ENCODE results near the gene FHOD3.

The FHOD3 gene

GRCh38 chr18:36302676-36303075 lies 5.2 kb downstream of the FHOD3 start:
- Histone ChIP-seq H2BK5ac (ENCODE audit: low read length) (no peak overlapping the region), H3K79me1 (ENCODE audit: low read length) (no peaks in the 10 kb centered on the region), H2BK15ac (replicated peaks; ENCODE audit: low read depth) (no peak overlapping the region), H3K36me3 (ENCODE audit: control insufficient read depth, insufficient read depth, low read length) (no peaks in the 10 kb centered on the region), H4K8ac (ENCODE audit: low read depth, low read length) (no peak overlapping the region), H3K23ac (ENCODE audit: low read length) (no peak overlapping the region), H3K27me3 (ENCODE audit: insufficient read depth, low read length, poor library complexity) (peaks cover 20% of the 10 kb centered on the region), H3K4me2 (ENCODE audit: low read length) (no peak overlapping the region), H2BK120ac (ENCODE audit: low read depth, low read length) (no peak overlapping the region), H3K9ac (ENCODE audit: low read length) (no peak overlapping the region), H3K79me2 (ENCODE audit: control insufficient read depth, insufficient read depth, low read length) (no peaks in the 10 kb centered on the region), H3K4ac (ENCODE audit: low read depth, low read length) (no peak overlapping the region), H2AK5ac (ENCODE audit: low read length) (no peak overlapping the region), H3K18ac (ENCODE audit: low read length) (no peak overlapping the region), H3K4me1 (ENCODE audit: control insufficient read depth, low read depth, low read length) (no peaks in the 10 kb centered on the region), H3K4me3 (ENCODE audit: low read length) (no peak overlapping the region), H4K5ac (ENCODE audit: low read length) (no peak overlapping the region), H3K56ac (ENCODE audit: low read length) (no peak overlapping the region), H3K27ac (ENCODE audit: low read depth, low read length) (no peak overlapping the region)
- no CpG with 5 or more reads among the region's 2 CpGs for WGBS (ENCODE audit: extremely low coverage, insufficient coverage, low lambda C conversion rate)
- DNase-seq: no peak

- no peak overlapping the region for H3K4me2 ChIP-seq (ENCODE audit: low read length)
- no peak overlapping the region for H2AK5ac ChIP-seq (ENCODE audit: low read length)
- H3K4ac ChIP-seq (ENCODE audit: low read depth, low read length): no peak overlapping the region
- H2BK120ac ChIP-seq (ENCODE audit: low read depth, low read length): no peak overlapping the region
- H2BK5ac ChIP-seq (ENCODE audit: low read length): no peak overlapping the region
- H3K56ac ChIP-seq (ENCODE audit: low read length): no peak overlapping the region
- H3K9ac ChIP-seq (ENCODE audit: low read length): no peak overlapping the region
- H3K4me3 ChIP-seq (ENCODE audit: low read length): no peak overlapping the region
- no peaks in the 10 kb centered on the region for H3K79me2 ChIP-seq (ENCODE audit: control insufficient read depth, insufficient read depth, low read length)
- no peak for DNase-seq
- H4K5ac ChIP-seq (ENCODE audit: low read length): no peak overlapping the region
- peaks cover 16% of the 10 kb centered on the region for H3K27me3 ChIP-seq (ENCODE audit: insufficient read depth, low read length, poor library complexity)
- H3K4me1 ChIP-seq (ENCODE audit: control insufficient read depth, low read depth, low read length): no peaks in the 10 kb centered on the region
- H4K8ac ChIP-seq (ENCODE audit: low read depth, low read length): no peak overlapping the region
- no peak overlapping the region for H3K27ac ChIP-seq (ENCODE audit: low read depth, low read length)
- WGBS (ENCODE audit: extremely low coverage, insufficient coverage, low lambda C conversion rate): no CpG with 5 or more reads among the region's 6 CpGs
- no peak overlapping the region for H3K23ac ChIP-seq (ENCODE audit: low read length)
- H3K36me3 ChIP-seq (ENCODE audit: control insufficient read depth, insufficient read depth, low read length): no peaks in the 10 kb centered on the region
- no peak overlapping the region for H3K18ac ChIP-seq (ENCODE audit: low read length)
- no peak overlapping the region for H2BK15ac ChIP-seq (replicated peaks; ENCODE audit: low read depth)
- no peaks in the 10 kb centered on the region for H3K79me1 ChIP-seq (ENCODE audit: low read length)
These were observed 5.8 kb downstream of the FHOD3 start for GRCh38 chr18:36303211-36303844.

- Histone ChIP-seq H3K27ac (ENCODE audit: low read depth, low read length) (no peak overlapping the region), H3K4me1 (ENCODE audit: control insufficient read depth, low read depth, low read length) (no peaks in the 10 kb centered on the region), H2BK15ac (replicated peaks; ENCODE audit: low read depth) (no peak overlapping the region), H3K56ac (ENCODE audit: low read length) (no peak overlapping the region), H3K4me2 (ENCODE audit: low read length) (no peak overlapping the region), H3K9ac (ENCODE audit: low read length) (no peak overlapping the region), H3K27me3 (ENCODE audit: insufficient read depth, low read length, poor library complexity) (peaks cover 3% of the 10 kb centered on the region), H2BK5ac (ENCODE audit: low read length) (no peak overlapping the region), H3K23ac (ENCODE audit: low read length) (no peak overlapping the region), H4K8ac (ENCODE audit: low read depth, low read length) (no peak overlapping the region), H3K79me2 (ENCODE audit: control insufficient read depth, insufficient read depth, low read length) (no peaks in the 10 kb centered on the region), H4K5ac (ENCODE audit: low read length) (no peak overlapping the region), H3K4ac (ENCODE audit: low read depth, low read length) (no peak overlapping the region), H3K36me3 (ENCODE audit: control insufficient read depth, insufficient read depth, low read length) (no peaks in the 10 kb centered on the region), H3K18ac (ENCODE audit: low read length) (no peak overlapping the region), H3K79me1 (ENCODE audit: low read length) (no peaks in the 10 kb centered on the region), H2AK5ac (ENCODE audit: low read length) (no peak overlapping the region), H2BK120ac (ENCODE audit: low read depth, low read length) (no peak overlapping the region), H3K4me3 (ENCODE audit: low read length) (no peak overlapping the region)
- no peak for DNase-seq
- no CpG with 5 or more reads among the region's 3 CpGs for WGBS (ENCODE audit: extremely low coverage, insufficient coverage, low lambda C conversion rate)
These were observed 7.2 kb downstream of the FHOD3 start for GRCh38 chr18:36304723-36305122.

DNA sequence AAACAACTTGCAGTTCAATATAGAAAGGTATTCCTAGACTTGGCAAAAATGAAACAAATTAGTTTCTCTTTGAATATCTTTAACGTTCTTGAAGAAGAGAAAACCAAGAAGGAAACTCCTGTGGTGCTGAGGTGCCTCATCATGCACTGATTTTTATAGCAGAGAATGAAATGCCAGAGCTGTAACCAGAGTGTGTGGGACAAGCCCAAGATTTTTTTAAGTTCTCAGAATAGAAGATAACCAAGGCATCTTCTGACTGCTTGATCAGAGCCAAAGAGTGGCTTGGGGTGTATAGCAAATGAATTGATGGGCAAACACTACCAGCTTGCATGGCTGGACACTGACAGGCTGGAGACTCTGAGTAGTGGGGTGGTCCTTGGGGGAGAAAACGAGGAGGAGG lies 7.9 kb downstream of the FHOD3 start:
- H3K4ac ChIP-seq (ENCODE audit: low read depth, low read length): no peak overlapping the region
- no peak overlapping the region for H3K56ac ChIP-seq (ENCODE audit: low read length)
- H4K5ac ChIP-seq (ENCODE audit: low read length): no peak overlapping the region
- H2BK120ac ChIP-seq (ENCODE audit: low read depth, low read length): no peak overlapping the region
- H4K8ac ChIP-seq (ENCODE audit: low read depth, low read length): no peak overlapping the region
- H3K18ac ChIP-seq (ENCODE audit: low read length): no peak overlapping the region
- H3K79me1 ChIP-seq (ENCODE audit: low read length): no peaks in the 10 kb centered on the region
- H3K27me3 ChIP-seq (ENCODE audit: insufficient read depth, low read length, poor library complexity): no peaks in the 10 kb centered on the region
- no peaks in the 10 kb centered on the region for H3K4me1 ChIP-seq (ENCODE audit: control insufficient read depth, low read depth, low read length)
- H2BK5ac ChIP-seq (ENCODE audit: low read length): no peak overlapping the region
- no peak overlapping the region for H3K23ac ChIP-seq (ENCODE audit: low read length)
- H3K36me3 ChIP-seq (ENCODE audit: control insufficient read depth, insufficient read depth, low read length): no peaks in the 10 kb centered on the region
- no peak overlapping the region for H3K4me3 ChIP-seq (ENCODE audit: low read length)
- H2BK15ac ChIP-seq (replicated peaks; ENCODE audit: low read depth): no peak overlapping the region
- no peak for DNase-seq
- no peak overlapping the region for H3K9ac ChIP-seq (ENCODE audit: low read length)
- H3K4me2 ChIP-seq (ENCODE audit: low read length): no peak overlapping the region
- H3K79me2 ChIP-seq (ENCODE audit: control insufficient read depth, insufficient read depth, low read length): no peaks in the 10 kb centered on the region
- no peak overlapping the region for H3K27ac ChIP-seq (ENCODE audit: low read depth, low read length)
- no CpG with 5 or more reads among the region's 2 CpGs for WGBS (ENCODE audit: extremely low coverage, insufficient coverage, low lambda C conversion rate)
- H2AK5ac ChIP-seq (ENCODE audit: low read length): no peak overlapping the region

DNA sequence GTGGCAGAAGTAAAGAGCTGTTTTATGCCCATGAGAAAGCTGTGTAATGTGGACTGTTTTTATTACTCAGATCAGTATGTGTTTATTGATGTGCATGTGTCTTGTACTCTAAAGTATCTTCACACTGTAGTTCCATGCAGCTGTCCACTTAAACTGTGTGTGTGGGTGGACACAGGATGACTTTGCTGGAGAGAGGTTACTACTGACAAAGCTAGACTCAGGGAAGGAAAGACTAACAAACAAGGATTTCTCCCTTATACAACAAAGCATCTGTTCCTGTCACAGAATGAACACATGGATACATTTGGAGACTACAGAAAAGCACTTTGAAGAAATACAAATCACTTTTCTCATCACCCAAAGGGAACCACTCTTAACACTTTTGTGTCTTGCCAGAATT lies 10.0 kb downstream of the FHOD3 start:
- Histone ChIP-seq H3K18ac (ENCODE audit: low read length) (no peak overlapping the region), H3K4ac (ENCODE audit: low read depth, low read length) (no peak overlapping the region), H3K4me1 (ENCODE audit: control insufficient read depth, low read depth, low read length) (no peaks in the 10 kb centered on the region), H4K5ac (ENCODE audit: low read length) (no peak overlapping the region), H3K79me1 (ENCODE audit: low read length) (no peaks in the 10 kb centered on the region), H2BK5ac (ENCODE audit: low read length) (no peak overlapping the region), H3K4me2 (ENCODE audit: low read length) (no peak overlapping the region), H3K79me2 (ENCODE audit: control insufficient read depth, insufficient read depth, low read length) (no peaks in the 10 kb centered on the region), H3K4me3 (ENCODE audit: low read length) (no peak overlapping the region), H2BK120ac (ENCODE audit: low read depth, low read length) (no peak overlapping the region), H3K27me3 (ENCODE audit: insufficient read depth, low read length, poor library complexity) (no peaks in the 10 kb centered on the region), H4K8ac (ENCODE audit: low read depth, low read length) (no peak overlapping the region), H3K9ac (ENCODE audit: low read length) (no peak overlapping the region), H3K56ac (ENCODE audit: low read length) (no peak overlapping the region), H3K27ac (ENCODE audit: low read depth, low read length) (no peak overlapping the region), H2BK15ac (replicated peaks; ENCODE audit: low read depth) (no peak overlapping the region), H2AK5ac (ENCODE audit: low read length) (no peak overlapping the region), H3K36me3 (ENCODE audit: control insufficient read depth, insufficient read depth, low read length) (no peaks in the 10 kb centered on the region), H3K23ac (ENCODE audit: low read length) (no peak overlapping the region)
- no peak for DNase-seq

DNA sequence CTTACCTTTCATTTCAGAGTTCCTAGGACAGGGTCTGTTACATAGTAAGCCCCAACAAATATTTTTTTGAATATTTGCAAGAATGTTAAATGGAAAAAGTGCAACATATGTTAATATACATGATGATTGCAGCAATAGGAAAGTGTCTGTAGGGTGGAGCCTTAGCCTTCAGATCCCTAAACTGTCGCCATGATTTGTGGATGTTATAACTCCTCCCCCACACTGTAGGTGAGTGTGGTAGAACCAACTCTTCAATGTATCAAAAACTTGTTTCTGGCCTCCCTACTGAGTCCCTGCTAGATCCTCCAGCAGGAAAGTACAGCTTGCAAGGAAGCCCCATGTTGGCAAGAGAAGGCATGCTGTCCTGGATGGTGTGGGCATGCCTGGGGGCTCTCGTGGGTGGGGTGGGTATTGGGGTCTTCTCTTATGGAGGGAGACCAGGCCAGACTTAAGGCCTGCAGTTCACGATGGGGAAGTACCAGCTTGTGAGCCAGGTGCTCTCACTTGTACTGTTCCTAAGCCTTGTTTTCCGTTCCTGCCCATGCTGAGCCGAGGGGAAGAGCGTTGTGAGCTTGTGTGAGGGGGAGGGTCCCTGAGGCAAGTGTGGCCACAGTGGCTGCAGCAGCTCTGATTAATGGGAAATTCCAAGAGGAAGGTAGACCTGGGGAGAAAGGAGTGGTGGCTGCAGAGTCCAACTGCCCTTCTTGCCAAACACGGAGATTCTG lies 11.4 kb downstream of the FHOD3 start:
- no peak for DNase-seq
- H3K4ac ChIP-seq (ENCODE audit: low read depth, low read length): no peak overlapping the region
- no peak overlapping the region for H3K23ac ChIP-seq (ENCODE audit: low read length)
- H4K5ac ChIP-seq (ENCODE audit: low read length): no peak overlapping the region
- H2BK15ac ChIP-seq (replicated peaks; ENCODE audit: low read depth): no peak overlapping the region
- H4K8ac ChIP-seq (ENCODE audit: low read depth, low read length): no peak overlapping the region
- no peak overlapping the region for H2BK120ac ChIP-seq (ENCODE audit: low read depth, low read length)
- H3K36me3 ChIP-seq (ENCODE audit: control insufficient read depth, insufficient read depth, low read length): no peaks in the 10 kb centered on the region
- H2BK5ac ChIP-seq (ENCODE audit: low read length): no peak overlapping the region
- no peak overlapping the region for H3K4me2 ChIP-seq (ENCODE audit: low read length)
- no peak overlapping the region for H3K56ac ChIP-seq (ENCODE audit: low read length)
- H3K18ac ChIP-seq (ENCODE audit: low read length): no peak overlapping the region
- no peak overlapping the region for H3K4me3 ChIP-seq (ENCODE audit: low read length)
- no peaks in the 10 kb centered on the region for H3K27me3 ChIP-seq (ENCODE audit: insufficient read depth, low read length, poor library complexity)
- no CpG with 5 or more reads among the region's 7 CpGs for WGBS (ENCODE audit: extremely low coverage, insufficient coverage, low lambda C conversion rate)
- no peak overlapping the region for H3K9ac ChIP-seq (ENCODE audit: low read length)
- H3K4me1 ChIP-seq (ENCODE audit: control insufficient read depth, low read depth, low read length): no peaks in the 10 kb centered on the region
- no peak overlapping the region for H3K27ac ChIP-seq (ENCODE audit: low read depth, low read length)
- H2AK5ac ChIP-seq (ENCODE audit: low read length): no peak overlapping the region
- no peaks in the 10 kb centered on the region for H3K79me2 ChIP-seq (ENCODE audit: control insufficient read depth, insufficient read depth, low read length)
- H3K79me1 ChIP-seq (ENCODE audit: low read length): no peaks in the 10 kb centered on the region
